ENCODE data around the gene TAF5.

The TAF5 gene

GRCh38 chr10:103428989-103429643, 61.3 kb downstream of the TAF5 start:
- no peak overlapping the region for H3K9ac ChIP-seq (ENCODE audit: low read depth in 1 of 2, low read length in 2 of 2)
- H3K27ac ChIP-seq (ENCODE audit: low read depth in 2 of 2, low read length in 2 of 2): no peak overlapping the region
- H3K4me1 ChIP-seq (ENCODE audit: control insufficient read depth in 2 of 2, insufficient read depth in 2 of 2, low read length in 2 of 2): no peaks in the 10 kb centered on the region
- no peaks in the 10 kb centered on the region for H3K27me3 ChIP-seq (ENCODE audit: control insufficient read depth in 2 of 2, insufficient read depth in 2 of 2, low read length in 2 of 2)
- peaks cover 44 to 55% of the 10 kb centered on the region in 2 donors for H3K36me3 ChIP-seq (ENCODE audit: control insufficient read depth in 2 of 2, insufficient read depth in 2 of 2, low read length in 2 of 2)
- H3K9me3 ChIP-seq (ENCODE audit: control insufficient read depth in 2 of 2, low read length in 2 of 2): no peaks in the 10 kb centered on the region
- H3K4me3 ChIP-seq (ENCODE audit: low read length in 2 of 2): no peak overlapping the region

- H3K27ac ChIP-seq (ENCODE audit: low read depth in 2 of 2, low read length in 2 of 2): no peak overlapping the region
- no peak overlapping the region for H3K4me3 ChIP-seq (ENCODE audit: low read length in 2 of 2)
- peaks cover 42 to 55% of the 10 kb centered on the region in 2 donors for H3K36me3 ChIP-seq (ENCODE audit: control insufficient read depth in 2 of 2, insufficient read depth in 2 of 2, low read length in 2 of 2)
- H3K27me3 ChIP-seq (ENCODE audit: control insufficient read depth in 2 of 2, insufficient read depth in 2 of 2, low read length in 2 of 2): no peaks in the 10 kb centered on the region
- no peaks in the 10 kb centered on the region for H3K9me3 ChIP-seq (ENCODE audit: control insufficient read depth in 2 of 2, low read length in 2 of 2)
- no peak overlapping the region for H3K9ac ChIP-seq (ENCODE audit: low read depth in 1 of 2, low read length in 2 of 2)
- H3K4me1 ChIP-seq (ENCODE audit: control insufficient read depth in 2 of 2, insufficient read depth in 2 of 2, low read length in 2 of 2): no peaks in the 10 kb centered on the region
Observed at GRCh38 chr10:103429647-103430046, 61.9 kb downstream of the TAF5 start.

- Histone ChIP-seq H3K27ac (ENCODE audit: low read depth in 2 of 2, low read length in 2 of 2) (no peak overlapping the region), H3K36me3 (ENCODE audit: control insufficient read depth in 2 of 2, insufficient read depth in 2 of 2, low read length in 2 of 2) (peaks cover 39 to 58% of the 10 kb centered on the region in 2 donors), H3K9me3 (ENCODE audit: control insufficient read depth in 2 of 2, low read length in 2 of 2) (no peaks in the 10 kb centered on the region), H3K9ac (ENCODE audit: low read depth in 1 of 2, low read length in 2 of 2) (no peak overlapping the region), H3K4me1 (ENCODE audit: control insufficient read depth in 2 of 2, insufficient read depth in 2 of 2, low read length in 2 of 2) (no peaks in the 10 kb centered on the region), H3K4me3 (ENCODE audit: low read length in 2 of 2) (no peak overlapping the region), H3K27me3 (ENCODE audit: control insufficient read depth in 2 of 2, insufficient read depth in 2 of 2, low read length in 2 of 2) (no peaks in the 10 kb centered on the region)
Observed at GRCh38 chr10:103431902-103432301, 64.1 kb downstream of the TAF5 start.

- Histone ChIP-seq H3K9me3 (ENCODE audit: control insufficient read depth in 2 of 2, low read length in 2 of 2) (no peaks in the 10 kb centered on the region), H3K9ac (ENCODE audit: low read depth in 1 of 2, low read length in 2 of 2) (no peak overlapping the region), H3K36me3 (ENCODE audit: control insufficient read depth in 2 of 2, insufficient read depth in 2 of 2, low read length in 2 of 2) (peaks cover 39 to 58% of the 10 kb centered on the region in 2 donors), H3K4me1 (ENCODE audit: control insufficient read depth in 2 of 2, insufficient read depth in 2 of 2, low read length in 2 of 2) (no peaks in the 10 kb centered on the region), H3K27me3 (ENCODE audit: control insufficient read depth in 2 of 2, insufficient read depth in 2 of 2, low read length in 2 of 2) (no peaks in the 10 kb centered on the region), H3K4me3 (ENCODE audit: low read length in 2 of 2) (no peak overlapping the region), H3K27ac (ENCODE audit: low read depth in 2 of 2, low read length in 2 of 2) (no peak overlapping the region)
Observed at GRCh38 chr10:103433858-103434257, 66.1 kb downstream of the TAF5 start.
